SK-N-SH (cell line): Measurements from ENCODE around the gene NHS.

Experiments used
- CTCF ChIP-seq: fragments of 200-600 bp; sonication (generic); IDR thresholded peaks from 2 replicates; pipeline ENCODE4 v1.6.1; 2017; ENCODE audit warnings: antibody characterized with exemption, mild to moderate bottlenecking, moderate library complexity
- EP300 ChIP-seq, 2 experiments: IDR thresholded peaks; 2 replicates each; pipeline versions ENCODE4 v1.4.0 to v1.6.1; 2012; ENCODE audit warnings: borderline replicate concordance in 1 of 2, low read depth in 1 of 2, low read length in 1 of 2
- EZH2phosphoT487 ChIP-seq: fragments of 200-600 bp; sonication (generic); IDR thresholded peaks from 2 replicates; pipeline ENCODE4 v1.6.1; 2017; ENCODE audit warnings: low read depth, mixed run types, mild to moderate bottlenecking, antibody characterized with exemption, moderate library complexity, borderline replicate concordance
- FOXJ3 ChIP-seq: sonication (generic); formaldehyde crosslinking; IDR thresholded peaks from 2 replicates; pipeline ENCODE4 v1.5.1; 2020; ENCODE audit warnings: mild to moderate bottlenecking, missing genetic modification reagents
- JUND ChIP-seq: IDR thresholded peaks from 2 replicates; pipeline ENCODE4 v1.4.0; 2012
- MAX ChIP-seq: IDR thresholded peaks from 2 replicates; pipeline ENCODE4 v1.4.0; 2012; ENCODE audit warnings: low read depth
- MXI1 ChIP-seq: IDR thresholded peaks from 2 replicates; pipeline ENCODE4 v1.6.1; 2012; ENCODE audit warnings: mild to moderate bottlenecking, low read depth, low read length, improper control_type of control experiment
- POLR2AphosphoS5 ChIP-seq: IDR thresholded peaks from 2 replicates; pipeline ENCODE4 v1.6.1; 2012; ENCODE audit warnings: low read depth, low read length
- RCOR1 ChIP-seq: fragments of 150-350 bp; IDR thresholded peaks from 2 replicates; pipeline ENCODE4 v1.6.1; 2017; ENCODE audit warnings: antibody characterized with exemption, low read length
- RXRA ChIP-seq: IDR thresholded peaks from 2 replicates; pipeline ENCODE4 v1.4.0; 2012; ENCODE audit warnings: low read depth, mild to moderate bottlenecking, borderline replicate concordance
- SMC3 ChIP-seq: IDR thresholded peaks from 2 replicates; pipeline ENCODE4 v1.6.1; 2012; ENCODE audit warnings: low read depth, low read length, improper control_type of control experiment
- YY1 ChIP-seq: IDR thresholded peaks from 2 replicates; pipeline ENCODE4 v1.4.0; 2012; ENCODE audit warnings: low read depth, mild to moderate bottlenecking

GRCh38 chrX:17465802-17466201 is 90.8 kb downstream of the NHS start:
- TF ChIP-seq POLR2AphosphoS5 (no peak), CTCF (no peak), MXI1 (no peak), FOXJ3 (CRISPR knock-in tag) (no peak), JUND (no peak), YY1 (no peak), MAX (no peak), SMC3 (no peak), EP300 (IDR thresholded peaks at IDR 0.05; ENCODE audit: borderline replicate concordance in 1 of 2, low read depth in 1 of 2, low read length in 1 of 2) (no peak), RXRA (no peak), RCOR1 (no peak), EZH2phosphoT487 (no peak)
